HG02852 (cell line): ENCODE data around the gene ZNF423.

ENCODE experiments used
- ATAC-seq: cut with Tn5 transposase; IDR thresholded peaks from one replicate; pipeline ENCODE4 v1.9.1; 2021; ENCODE audit warnings: mild to moderate bottlenecking, moderate library complexity; ENCODE audit not compliant: unreplicated experiment

ZNF423 gene

DNA sequence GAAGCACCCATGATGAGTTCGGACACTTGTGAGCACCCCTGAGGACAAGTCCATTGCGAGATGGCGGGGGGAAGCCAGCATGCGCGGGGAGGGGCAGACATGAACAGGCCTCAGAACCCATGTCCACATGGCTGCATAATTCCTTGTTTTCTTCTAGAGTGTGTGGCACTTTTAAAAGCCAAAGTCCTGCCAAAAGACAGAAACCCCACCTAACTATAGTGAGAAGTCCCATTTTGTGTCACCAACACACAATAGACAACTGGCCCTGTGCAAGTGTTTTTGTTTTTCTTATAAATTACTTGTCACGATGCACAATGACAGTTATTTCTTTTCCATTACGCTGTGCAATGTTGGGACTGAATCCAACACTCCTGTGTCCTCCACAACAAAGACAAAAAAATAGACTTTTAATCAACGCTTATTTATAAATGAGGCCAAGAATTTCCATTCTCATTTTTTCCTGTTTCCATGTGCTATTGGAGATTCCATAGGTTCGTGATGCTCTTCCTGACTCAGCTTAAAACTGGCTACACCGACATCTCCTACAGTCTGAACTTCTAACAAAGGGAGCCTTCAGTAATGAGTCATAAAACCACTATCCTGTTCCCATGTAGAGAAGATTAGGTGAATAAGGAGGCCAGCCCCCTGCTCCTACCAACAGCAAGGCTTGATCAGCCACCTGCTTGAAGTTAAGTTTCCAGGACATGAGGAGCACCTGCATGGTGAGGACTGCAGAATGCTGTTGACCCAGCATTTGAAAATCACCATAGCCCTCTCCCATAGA is 98.9 kb downstream of the ZNF423 start:
- ATAC-seq = no peak

- no peak for ATAC-seq
These were observed 100.0 kb downstream of the ZNF423 start for GRCh38 chr16:49755716-49756505.

DNA sequence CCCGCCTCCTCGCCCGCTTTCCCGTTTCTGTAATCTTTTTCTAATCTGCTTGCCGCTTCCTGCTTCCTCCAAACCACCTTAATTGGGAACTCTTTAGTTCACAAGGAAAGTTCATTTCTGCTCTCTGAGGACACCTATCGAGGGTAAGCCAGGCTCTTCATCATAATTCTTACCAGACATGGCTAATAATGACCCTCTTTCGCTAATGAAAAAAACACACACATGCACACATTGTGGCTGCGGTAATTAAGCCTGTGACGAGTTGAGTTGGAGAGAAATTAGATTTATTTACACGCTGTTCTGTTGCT is 100.6 kb downstream of the ZNF423 start:
- no peak for ATAC-seq

- ATAC-seq = no peak
These were observed 101.2 kb downstream of the ZNF423 start for GRCh38 chr16:49754495-49755312.

DNA sequence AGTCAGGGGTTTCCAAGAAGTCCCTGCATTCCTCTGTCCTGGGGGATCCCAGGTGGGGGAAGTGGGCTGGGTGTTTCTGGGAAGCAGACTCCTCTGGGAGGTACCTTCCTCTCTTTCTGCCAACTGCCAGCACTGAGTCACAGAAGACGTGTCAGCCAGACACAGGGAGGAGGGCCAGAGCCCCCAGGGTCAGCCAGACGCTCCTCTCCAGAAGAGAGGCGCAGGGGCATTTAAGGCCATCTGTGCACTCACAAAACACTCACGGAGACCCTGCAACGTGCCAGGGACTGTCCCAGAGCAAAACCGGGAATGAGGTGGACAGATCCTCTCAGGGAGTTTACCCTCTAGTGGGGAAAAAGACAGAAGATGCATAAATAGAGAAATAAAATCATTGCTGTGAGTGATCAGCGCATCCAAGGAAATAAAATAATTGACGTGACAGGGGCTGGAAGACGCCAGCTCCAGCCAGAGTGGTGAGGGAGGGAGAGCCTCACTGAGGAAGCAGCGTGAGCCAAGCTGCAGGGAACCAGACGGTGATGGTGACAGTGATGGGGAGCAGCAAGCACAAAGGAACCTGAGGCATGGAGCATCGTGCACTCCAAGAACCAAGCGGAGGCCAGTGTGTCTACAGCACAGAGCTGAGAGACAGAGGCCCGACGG is 105.4 kb downstream of the ZNF423 start:
- no peak for ATAC-seq

DNA sequence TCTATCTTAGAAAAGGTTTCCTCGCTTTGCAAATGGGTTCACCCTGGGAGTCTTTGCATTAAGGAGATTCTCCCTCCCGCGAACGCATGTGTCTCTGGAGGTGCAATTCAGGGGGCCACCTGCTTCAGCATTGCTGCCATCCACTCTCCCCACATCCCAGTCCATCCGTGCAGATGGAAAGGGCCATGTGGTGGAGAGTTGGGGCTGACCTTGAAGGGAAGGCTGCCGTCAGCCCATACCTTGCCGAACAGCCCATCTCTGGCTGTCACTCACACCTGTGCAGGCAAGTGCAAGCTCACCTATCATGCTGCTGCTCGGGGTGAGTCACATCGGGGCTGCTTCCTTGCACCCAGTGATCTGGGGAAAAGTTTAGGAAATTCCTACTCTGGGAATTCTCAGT is 106.1 kb downstream of the ZNF423 start:
- no peak for ATAC-seq

DNA sequence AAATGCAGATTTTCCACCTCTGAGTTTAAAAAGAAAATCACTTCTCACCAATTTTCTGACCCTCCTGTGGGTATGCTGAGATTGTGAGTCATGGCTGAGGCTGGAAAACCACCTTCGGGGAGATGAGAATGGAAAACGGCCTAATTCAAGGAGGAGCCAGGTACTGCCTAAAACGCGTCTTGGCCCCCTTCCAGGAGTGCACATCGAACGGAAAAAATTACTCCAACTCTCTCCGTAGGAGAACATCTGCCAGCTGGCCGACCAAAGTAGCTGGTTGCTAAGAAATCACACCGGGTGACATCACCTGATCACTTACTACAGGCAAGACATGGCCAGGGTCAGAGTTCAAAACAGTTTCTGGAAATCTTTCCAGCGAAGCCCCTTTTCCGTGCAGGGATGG is 107.6 kb downstream of the ZNF423 start:
- no peak for ATAC-seq

GRCh38 chr16:49747654-49748053 is 108.3 kb downstream of the ZNF423 start:
- no peak for ATAC-seq

- ATAC-seq = no peak
These were observed 109.4 kb downstream of the ZNF423 start for GRCh38 chr16:49746545-49746944.

- no peak for ATAC-seq
These were observed 110.6 kb downstream of the ZNF423 start for GRCh38 chr16:49745311-49745747.

GRCh38 chr16:49744244-49745220 is 111.4 kb downstream of the ZNF423 start:
- ATAC-seq = no peak

DNA sequence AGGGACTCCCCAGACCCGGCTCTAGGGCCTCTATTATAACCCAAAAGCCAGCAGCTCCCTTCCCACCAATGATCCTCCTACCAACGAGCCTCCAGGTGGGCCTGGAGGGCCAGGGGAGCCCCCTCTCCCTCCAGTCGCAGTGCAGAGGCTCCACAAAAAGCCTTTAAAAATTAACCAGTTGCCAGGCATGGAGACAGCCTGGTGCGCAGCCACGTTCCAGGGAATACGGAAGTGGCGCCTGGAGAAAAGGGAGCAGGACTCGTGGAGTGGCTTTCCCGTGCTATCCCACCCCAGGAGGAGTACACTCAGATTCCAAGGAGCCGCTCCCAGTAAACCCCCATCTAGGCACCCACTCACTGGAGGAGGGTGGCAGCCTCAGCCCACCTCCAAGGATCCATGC is 112.3 kb downstream of the ZNF423 start:
- no peak for ATAC-seq

DNA sequence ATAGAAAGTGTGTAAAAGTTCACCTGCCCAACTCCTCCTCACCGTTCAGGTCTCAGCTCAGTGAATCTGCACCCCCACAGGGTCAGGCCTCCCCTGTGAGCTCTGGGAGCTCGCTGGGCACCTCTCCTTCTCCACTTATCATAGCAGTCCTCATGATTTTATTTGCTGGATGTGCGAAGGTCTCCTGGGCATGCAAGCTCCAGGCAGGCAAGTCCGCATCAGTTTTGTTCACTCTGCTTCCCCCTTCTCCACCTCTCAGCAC is 112.8 kb downstream of the ZNF423 start:
- no peak for ATAC-seq

GRCh38 chr16:49742428-49743202 is 113.3 kb downstream of the ZNF423 start:
- ATAC-seq = no peak

- no peak for ATAC-seq
These were observed 115.7 kb downstream of the ZNF423 start for GRCh38 chr16:49740256-49740655.

GRCh38 chr16:49739381-49739780 is 116.5 kb downstream of the ZNF423 start:
- no peak for ATAC-seq

GRCh38 chr16:49738832-49739231 is 117.1 kb downstream of the ZNF423 start:
- no peak for ATAC-seq

GRCh38 chr16:49738001-49738400 is 117.9 kb downstream of the ZNF423 start:
- no peak for ATAC-seq

DNA sequence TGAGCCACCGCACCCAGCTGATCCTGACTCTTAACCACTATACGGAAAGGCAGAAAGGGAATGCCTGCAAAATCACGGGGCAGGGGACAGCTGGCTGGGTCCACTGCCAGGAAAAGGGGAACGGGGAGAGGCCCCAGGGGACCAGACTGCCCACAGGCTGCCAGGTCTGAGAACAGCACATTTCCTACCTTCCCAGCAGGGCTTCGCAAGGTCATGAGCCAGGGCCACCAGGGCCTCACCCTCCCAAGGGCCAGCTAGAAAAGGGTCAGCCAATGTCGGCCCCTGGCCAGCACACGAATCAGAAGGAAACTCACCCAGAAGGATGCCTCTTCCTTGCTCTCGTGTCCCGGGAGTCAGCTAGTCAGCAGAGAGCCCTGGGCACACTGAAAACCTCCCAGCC is 118.4 kb downstream of the ZNF423 start:
- ATAC-seq = no peak
